GM19025 (cell line): ENCODE results near the gene MATN4.

Experiments
- ATAC-seq: cut with Tn5 transposase; IDR thresholded peaks from one replicate; pipeline ENCODE4 v1.9.1; 2021; ENCODE audit warnings: mild to moderate bottlenecking, low read depth, moderate library complexity; ENCODE audit not compliant: unreplicated experiment

The MATN4 gene

GRCh38 chr20:45341939-45342854, 34.1 kb upstream of the MATN4 start:
- no peak for ATAC-seq

DNA sequence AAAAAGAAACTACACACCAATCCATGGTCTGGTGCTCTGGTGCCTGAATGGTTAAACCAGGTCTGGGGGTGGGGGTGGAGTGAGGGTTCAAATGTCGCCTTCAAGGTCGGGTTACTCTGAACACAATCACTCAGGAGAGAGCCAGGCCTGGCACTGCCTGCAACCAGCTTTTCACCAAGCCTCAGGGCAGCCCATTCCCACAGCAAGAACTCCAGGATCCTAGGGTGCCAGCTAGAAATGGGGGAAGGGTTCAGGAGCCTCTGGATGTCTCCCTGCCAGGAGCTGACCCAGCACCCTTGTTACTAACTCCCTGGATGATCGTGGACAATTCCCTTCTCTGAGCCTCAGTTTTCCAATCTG, 33.5 kb upstream of the MATN4 start:
- ATAC-seq: no peak

DNA sequence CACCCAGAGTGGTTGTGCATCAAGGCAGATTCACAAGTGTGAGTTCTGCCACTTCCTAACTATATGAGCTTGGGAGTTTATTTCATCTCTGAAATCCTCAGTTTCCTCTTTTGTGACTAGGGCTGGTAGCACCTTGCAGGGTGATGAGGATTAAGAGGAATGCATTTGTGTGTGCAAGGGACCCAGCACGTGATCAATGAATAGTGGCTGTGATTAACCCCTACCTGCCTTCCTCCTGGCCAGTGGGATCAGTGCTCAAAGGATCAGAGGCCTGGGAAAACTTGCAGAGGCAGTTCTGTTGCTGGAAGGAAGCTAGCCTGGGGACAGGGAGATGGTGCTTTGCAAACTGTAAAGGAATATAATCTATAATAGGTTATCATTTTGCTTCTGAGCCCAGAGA, 32.9 kb upstream of the MATN4 start:
- ATAC-seq: no peak

DNA sequence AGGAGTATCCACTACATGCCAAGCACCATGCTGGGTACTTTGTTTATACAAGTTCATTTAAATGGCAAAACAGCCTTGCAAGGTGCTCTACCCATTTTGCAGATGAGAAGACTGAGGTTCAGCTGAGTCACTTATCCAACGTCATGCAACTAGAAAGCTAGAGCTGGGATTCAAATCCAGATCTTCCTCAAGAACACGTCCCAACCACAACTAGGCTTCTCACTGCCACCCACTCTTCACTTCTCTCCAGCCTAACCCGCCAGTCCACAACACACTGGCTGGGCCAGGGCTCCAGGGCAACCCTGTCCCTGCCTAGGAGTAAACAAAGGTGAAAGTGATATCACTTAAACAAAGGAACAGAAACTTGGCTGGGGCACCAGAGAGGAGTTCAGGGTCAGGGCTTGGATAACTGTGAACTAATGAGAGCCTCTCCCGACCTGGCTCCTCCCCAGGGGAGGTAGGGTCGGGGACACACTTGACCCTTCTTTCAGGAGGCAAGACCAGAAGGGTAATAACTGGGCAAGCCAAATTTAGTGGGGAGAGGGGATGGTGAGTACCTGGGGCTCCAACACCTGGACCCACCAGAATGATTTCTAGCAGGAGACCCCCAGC, 32.2 kb upstream of the MATN4 start:
- no peak for ATAC-seq

- ATAC-seq: no peak
Measured at GRCh38 chr20:45339799-45340198, 31.7 kb upstream of the MATN4 start.

GRCh38 chr20:45339084-45339483, 31.0 kb upstream of the MATN4 start:
- no peak for ATAC-seq

- no peak for ATAC-seq
Measured at GRCh38 chr20:45338121-45339030, 30.3 kb upstream of the MATN4 start.

DNA sequence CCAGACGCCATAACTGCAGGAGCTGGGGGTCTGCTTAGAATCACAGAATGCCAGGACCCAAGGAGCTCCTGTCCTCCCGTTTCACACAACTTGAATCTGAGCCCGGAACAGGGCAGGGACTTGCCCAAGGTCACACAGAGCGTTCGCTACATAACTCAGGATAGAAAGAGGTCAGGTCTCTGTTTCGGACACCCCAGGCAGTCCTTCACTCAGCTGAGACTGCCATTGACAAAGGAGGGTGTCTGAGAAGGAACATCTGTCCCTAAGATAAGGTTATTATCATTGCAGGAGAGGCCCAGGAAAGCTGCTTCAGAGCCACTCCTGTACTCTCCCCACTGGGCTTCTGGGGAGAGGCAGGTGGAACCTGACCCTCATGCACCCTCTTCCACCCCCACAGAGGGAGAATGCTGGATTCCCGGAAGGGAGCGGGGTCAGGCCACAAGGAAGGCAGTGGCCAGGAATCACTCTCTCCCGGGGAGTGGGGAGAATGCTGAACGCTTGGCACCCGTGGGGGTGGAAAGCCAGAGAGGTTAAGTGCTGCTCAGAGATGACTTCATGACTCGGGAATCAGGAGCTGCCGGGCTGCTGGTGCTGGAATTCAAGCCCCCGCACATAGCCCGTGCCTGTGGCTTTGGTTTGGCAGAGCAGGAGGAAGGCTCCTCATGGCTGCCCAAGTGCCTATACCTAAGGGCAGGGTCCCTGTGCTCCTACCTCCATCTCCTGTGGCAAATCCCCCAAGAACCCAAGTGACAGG, 29.4 kb upstream of the MATN4 start:
- ATAC-seq: no peak

DNA sequence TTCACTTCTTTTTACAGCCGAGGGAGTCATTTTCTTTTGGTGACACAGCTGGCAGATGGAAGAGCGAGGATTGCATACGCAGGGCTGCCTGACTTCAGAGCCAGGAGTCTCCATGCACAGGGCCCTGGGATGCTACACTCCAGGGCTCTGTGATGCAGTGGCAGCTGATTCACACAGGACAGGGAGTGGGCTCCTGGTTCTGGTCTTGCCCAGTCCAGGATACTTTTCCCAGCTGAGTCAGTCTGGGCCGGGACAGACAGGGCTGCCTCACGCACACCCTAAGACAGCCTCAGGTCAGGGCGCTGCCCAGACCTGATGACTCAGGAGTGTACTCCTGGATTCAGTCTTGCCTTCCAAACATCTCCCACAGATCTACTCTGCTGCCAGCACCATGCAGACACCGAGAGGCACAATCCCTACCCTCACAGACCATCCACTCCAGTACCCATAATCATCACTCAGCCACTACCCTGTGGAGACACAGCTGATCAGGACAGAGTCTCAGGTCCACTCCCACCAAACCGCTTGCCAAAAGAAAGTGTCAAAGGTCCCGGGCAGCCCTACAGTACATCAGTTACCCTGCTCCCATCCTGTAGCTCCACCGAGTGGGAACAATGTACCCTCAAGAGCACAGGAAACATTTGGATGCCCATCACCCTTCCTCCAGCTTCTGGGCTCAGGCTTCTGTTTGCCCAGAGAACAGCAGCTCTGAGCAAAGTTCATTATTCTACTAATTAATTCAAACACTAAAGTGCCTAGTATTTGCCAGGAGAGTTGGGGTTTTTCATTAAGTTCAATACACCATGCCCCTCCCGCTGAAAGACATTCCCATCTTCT, 28.6 kb upstream of the MATN4 start:
- no peak for ATAC-seq

DNA sequence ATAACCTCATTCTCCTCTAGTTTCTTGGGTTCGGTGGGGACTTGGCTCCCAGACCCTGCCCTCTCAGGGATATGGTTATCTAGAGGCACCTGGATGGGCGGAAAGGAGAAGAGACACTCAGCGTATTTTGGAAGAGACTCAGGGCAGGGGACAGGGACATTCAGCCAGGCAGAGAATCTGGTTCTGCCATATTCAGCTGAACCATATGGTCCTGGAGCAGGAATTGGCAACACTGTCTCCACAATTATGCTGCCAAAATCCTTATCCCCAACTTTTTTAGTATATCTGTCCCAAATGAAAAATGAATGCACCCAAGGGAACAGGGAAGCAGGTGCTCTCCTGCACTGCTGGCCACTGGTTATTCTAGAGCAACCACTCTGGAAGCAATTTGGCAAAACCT, 22.4 kb upstream of the MATN4 start:
- ATAC-seq: no peak

DNA sequence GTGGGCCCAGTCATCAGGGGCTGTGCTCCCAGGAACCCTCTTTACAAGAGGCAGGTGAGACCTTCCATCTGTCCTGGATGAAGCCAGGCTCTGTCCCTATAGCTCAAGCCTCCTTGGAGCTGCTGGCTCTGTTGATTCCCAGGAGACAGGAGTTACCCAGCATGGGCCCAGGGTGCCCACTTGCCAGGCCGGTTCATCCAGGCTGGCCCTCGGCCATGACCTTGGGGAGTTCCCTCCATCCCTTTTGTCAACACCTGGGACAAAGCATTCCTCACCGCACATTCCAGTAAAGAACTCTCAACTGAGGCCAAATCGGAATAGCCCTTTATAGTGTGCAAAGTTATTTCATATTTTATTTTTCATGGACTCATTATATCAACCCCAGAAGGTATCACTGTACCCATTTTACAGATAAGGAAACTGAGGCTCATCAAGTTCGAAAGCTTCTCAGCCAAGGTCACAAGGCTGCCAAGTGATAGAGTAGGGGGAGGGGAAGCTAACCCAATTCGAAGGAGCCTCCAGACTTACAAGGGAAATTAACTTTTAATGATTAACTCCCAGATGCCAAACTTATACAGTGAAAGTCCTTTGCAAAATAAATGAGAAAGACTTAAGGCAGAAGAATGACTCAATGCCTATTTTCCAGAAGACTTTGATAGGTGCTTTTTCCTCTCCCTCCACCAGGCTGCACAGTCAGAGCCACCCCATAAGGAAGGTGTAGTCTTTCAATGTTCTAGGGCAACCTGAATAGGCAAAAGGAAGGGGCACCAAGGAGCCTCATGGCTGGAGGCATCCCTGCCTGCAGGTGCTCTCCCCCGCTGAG, 21.6 kb upstream of the MATN4 start:
- ATAC-seq: no peak

DNA sequence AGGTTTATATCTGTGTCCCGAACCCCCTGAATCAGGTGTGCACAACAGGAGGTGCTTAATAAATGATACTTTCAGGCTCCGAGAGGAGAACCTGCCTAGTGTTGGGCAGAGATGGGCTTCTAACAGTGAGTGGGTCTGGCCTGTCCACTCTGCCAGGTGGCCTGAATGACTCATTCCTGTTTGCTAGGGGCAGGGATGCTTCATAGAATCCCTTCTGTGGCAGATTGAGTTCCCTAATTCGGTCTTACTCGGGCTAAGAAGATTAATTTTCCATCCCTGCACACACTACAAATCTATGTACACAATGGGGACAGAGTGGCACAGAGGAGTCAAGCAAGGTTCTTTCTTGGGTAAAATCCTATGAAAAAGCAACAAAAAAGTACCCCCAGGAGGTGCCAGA, 20.4 kb upstream of the MATN4 start:
- no peak for ATAC-seq

GRCh38 chr20:45325371-45325770, 17.3 kb upstream of the MATN4 start:
- no peak for ATAC-seq

DNA sequence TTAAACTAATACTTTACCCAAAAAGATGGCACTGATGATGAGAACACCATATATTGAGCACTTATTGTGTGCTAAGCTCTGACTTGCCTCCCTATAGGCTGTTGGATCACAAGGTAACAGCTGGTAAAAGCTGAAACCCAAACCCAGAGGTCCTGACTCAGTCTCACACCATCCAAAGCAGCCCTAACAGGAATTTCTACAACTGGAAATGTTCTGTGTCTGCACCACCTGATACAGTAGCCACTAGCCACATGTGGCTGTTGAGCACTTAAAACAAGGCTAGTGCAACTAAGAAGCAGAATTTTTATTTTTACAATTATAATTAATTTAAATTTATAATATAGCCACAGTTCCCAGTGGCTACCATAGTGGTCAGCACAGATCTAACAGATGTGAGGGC, 15.6 kb upstream of the MATN4 start:
- no peak for ATAC-seq

DNA sequence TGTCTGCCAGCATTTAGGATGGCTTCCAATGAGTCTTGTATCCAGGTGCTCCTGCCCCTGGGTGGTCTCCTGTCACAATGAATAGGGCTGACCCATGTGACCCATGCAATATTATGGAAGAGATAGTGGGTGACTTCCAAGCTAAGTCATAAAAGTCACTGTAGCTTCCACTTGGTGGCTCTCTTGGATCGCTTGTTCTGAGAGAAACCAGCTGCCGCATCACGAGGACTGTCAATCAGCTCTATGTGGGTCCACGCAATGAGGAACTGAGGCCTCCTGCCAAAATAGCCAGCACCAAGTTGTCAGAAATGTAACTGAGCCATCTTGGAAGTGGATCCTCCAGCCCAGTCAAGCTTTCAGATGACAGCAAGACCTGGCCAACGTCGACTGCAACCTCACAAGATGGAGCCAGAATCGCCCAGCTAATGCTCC, 14.9 kb upstream of the MATN4 start:
- no peak for ATAC-seq

DNA sequence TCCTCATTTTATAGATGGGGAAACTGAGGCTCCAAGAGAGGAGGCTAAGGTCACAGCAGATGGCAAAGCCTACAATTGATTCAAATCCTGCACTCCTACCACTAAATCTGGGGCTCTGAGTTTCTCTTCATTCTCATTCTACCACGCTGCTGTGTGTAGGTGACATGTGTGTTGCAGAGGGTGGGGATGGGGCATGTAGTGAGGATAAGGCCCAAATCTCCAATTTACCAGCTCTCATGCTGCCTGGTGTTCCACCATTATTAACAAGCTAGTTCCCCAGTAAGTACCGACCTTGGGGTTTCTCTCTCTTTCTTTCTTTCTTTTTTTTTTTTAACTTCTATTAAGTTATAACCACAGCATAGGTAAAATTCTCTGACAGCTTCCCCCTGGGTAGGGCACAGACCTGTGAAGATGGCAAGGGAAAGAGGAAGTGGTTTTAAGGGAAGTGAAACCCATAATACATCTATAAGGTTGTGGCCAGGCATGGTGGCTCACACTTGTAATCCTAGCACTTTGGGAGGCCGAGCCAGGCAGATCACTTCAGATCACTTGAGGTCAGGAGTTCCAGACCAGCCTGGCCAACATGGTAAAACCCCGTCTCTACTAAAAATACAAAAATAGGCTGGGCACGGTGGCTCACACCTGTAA, 13.0 kb upstream of the MATN4 start:
- ATAC-seq: no peak

DNA sequence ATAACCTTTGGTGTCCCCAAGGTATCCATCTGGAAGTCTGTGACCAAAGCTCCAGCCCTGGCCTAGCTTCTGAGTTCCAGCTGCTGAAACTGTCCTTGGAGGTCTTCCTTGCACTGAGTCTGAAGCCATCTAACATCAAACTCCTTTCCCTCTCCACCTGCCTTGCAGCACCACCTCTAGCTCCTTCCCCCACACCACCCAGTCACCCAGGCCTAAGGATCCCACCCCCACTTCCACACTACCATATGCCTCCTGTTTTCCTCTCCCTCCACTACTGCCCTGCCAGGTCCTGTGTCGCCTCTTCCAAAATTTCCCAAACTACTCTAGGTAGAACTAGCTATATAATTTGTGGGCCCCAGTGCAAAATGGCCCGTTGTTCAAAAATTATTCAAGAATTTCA, 10.8 kb upstream of the MATN4 start:
- ATAC-seq: no peak

DNA sequence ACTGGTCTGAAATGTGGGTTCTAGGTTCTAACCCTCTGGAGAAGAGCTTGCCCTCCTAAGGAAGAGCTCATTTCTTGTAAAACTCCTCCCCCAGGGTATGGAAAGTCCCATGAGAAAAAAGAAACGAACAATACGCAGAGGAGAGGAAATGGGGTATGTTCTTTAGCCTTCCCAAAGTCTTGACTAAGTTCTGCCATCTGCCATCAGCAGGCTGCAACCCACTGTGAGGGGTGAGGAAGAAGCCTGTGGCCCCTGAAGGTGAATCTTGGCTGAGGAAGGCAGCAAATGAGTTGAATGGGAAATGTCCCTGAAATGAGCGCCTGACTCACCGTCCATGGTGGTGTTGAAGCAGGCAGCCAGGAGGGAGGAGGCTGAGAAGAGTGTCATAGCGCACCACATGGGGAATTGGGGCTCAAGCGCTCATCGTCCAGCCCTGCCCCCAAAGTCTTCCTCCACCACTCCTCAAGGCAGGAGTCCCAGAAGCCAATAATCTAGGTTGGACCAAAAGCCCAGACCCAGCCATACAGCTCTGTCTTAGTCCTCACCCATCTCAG, 10.4 kb upstream of the MATN4 start:
- no peak for ATAC-seq
